H1 (cell line): ENCODE data around the gene PPFIA2. TPM values are rescaled to one million over a fixed set of nuclear protein-coding genes. Genes with fewer than 3 reads are reported as not detected.

Source experiments
- CTCF ChIA-PET: fragments of 300-600 bp; sonication (Branson Sonifier 250); formaldehyde crosslinking; loops from one replicate; lab custom pipeline; 2021; ENCODE audit not compliant: partially characterized antibody; lab: Charles Lee
- POLR2A ChIA-PET: fragments of 300-600 bp; sonication (Branson Sonifier 250); formaldehyde crosslinking; loops from one replicate; lab custom pipeline; 2021; ENCODE audit warnings: inconsistent platforms; ENCODE audit not compliant: partially characterized antibody; lab: Charles Lee
- DNase-seq, 2 experiments: peaks; one replicate each; pipeline versions ENCODE4 v3.0.0 to v3.0.0-alpha.2; 2010 to 2022; ENCODE audit warnings: low spot score in 2 of 2, low read depth in 1 of 2, mixed read lengths in 1 of 2
- FAIRE-seq: peaks from 2 replicates; lab custom pipeline; 2011; peaks lifted over from hg19 to GRCh38; lab: Jason Lieb, UNC
- H2AFZ ChIP-seq: 2 replicates; pipeline ENCODE4 v1.8.1; 2012; ENCODE audit warnings: low read length, inconsistent platforms
- H2AK5ac ChIP-seq: 2 replicates; pipeline ENCODE4 v1.6.1; 2013; ENCODE audit warnings: low read depth, low read length
- H2BK120ac ChIP-seq: replicated peaks from 2 replicates; pipeline ENCODE3; 2013; ENCODE audit warnings: low read depth, low read length, inconsistent platforms
- H2BK12ac ChIP-seq: 2 replicates; pipeline ENCODE4 v1.6.1; 2013; ENCODE audit warnings: low read depth, low read length
- H2BK15ac ChIP-seq: 2 replicates; pipeline ENCODE4 v1.6.1; 2013; ENCODE audit warnings: low read length
- H2BK20ac ChIP-seq: 2 replicates; pipeline ENCODE4 v1.6.1; 2013; ENCODE audit warnings: low read length
- H2BK5ac ChIP-seq: 2 replicates; pipeline ENCODE4 v1.6.1; 2013; ENCODE audit warnings: low read depth, low read length
- H3K14ac ChIP-seq: 2 replicates; pipeline ENCODE4 v1.6.1; 2013; ENCODE audit warnings: inconsistent platforms; ENCODE audit not compliant: insufficient read length
- H3K18ac ChIP-seq: 2 replicates; pipeline ENCODE4 v1.6.1; 2013; ENCODE audit warnings: low read length; ENCODE audit errors: extremely low read depth
- H3K23ac ChIP-seq: 2 replicates; pipeline ENCODE4 v1.6.1; 2013; ENCODE audit warnings: inconsistent platforms; ENCODE audit not compliant: insufficient read length
- H3K23me2 ChIP-seq: 2 replicates; pipeline ENCODE4 v1.6.1; 2013; ENCODE audit warnings: low read depth, low read length
- H3K27ac ChIP-seq: 2 replicates; pipeline ENCODE4 v1.6.1; 2011; ENCODE audit warnings: low read depth, low read length, inconsistent platforms
- H3K27me3 ChIP-seq, 4 experiments: replicated peaks in 1 of 4; 1 replicate in 1 of 4; 2 replicates in 3 of 4; pipeline versions ENCODE4 v1.6.1 to v1.8.1; 2011 to 2013; ENCODE audit warnings: low read length in 3 of 4, mild to moderate bottlenecking in 3 of 4, inconsistent platforms in 2 of 4, mixed read lengths in 2 of 4, moderate library complexity in 1 of 4; ENCODE audit not compliant: control insufficient read depth in 3 of 4, insufficient read depth in 3 of 4; ENCODE audit errors: extremely low read depth in 1 of 4
- H3K36me3 ChIP-seq, 4 experiments: 2 replicates each; pipeline versions ENCODE4 v1.6.1 to v1.8.1; 2011 to 2013; ENCODE audit warnings: mild to moderate bottlenecking in 4 of 4, low read length in 3 of 4, moderate library complexity in 2 of 4, control low read depth in 1 of 4, inconsistent platforms in 1 of 4; ENCODE audit not compliant: insufficient read depth in 4 of 4, control insufficient read depth in 2 of 4
- H3K4ac ChIP-seq: replicated peaks from 2 replicates; pipeline ENCODE3; 2013; ENCODE audit warnings: low read length, low read depth, mixed read lengths, inconsistent platforms; ENCODE audit not compliant: insufficient read length
- H3K4me1 ChIP-seq, 4 experiments: replicated peaks in 1 of 4; 1 replicate in 1 of 4; 2 replicates in 3 of 4; pipeline versions ENCODE4 v1.6.1 to v1.8.1; 2011 to 2013; ENCODE audit warnings: low read length in 3 of 4, inconsistent platforms in 2 of 4, mixed read lengths in 1 of 4; ENCODE audit not compliant: insufficient read depth in 4 of 4, control insufficient read depth in 3 of 4
- H3K4me2 ChIP-seq, 2 experiments: 2 replicates each; pipeline versions ENCODE4 v1.6.1 to v1.8.1; 2011 to 2013; ENCODE audit warnings: low read depth in 2 of 2, low read length in 2 of 2, control low read depth in 1 of 2, inconsistent platforms in 1 of 2, mild to moderate bottlenecking in 1 of 2; ENCODE audit not compliant: insufficient read depth in 1 of 2
- H3K4me3 ChIP-seq, 4 experiments: fragments of 200-600, 300-600 bp in 1 of 4; sonication (generic), shearing (Covaris generic), sonication (Bioruptor Twin) in 1 of 4; 2 replicates each; pipeline versions ENCODE4 v1.5.1 to v1.8.1; 2011 to 2016; ENCODE audit warnings: low read length in 4 of 4, low read depth in 3 of 4, control low read depth in 2 of 4, inconsistent platforms in 2 of 4, mild to moderate bottlenecking in 2 of 4, mixed read lengths in 1 of 4, moderate library complexity in 1 of 4; ENCODE audit not compliant: insufficient read depth in 2 of 4; ENCODE audit errors: extremely low read depth in 1 of 4
- H3K56ac ChIP-seq: replicated peaks from 2 replicates; pipeline ENCODE3; 2013; ENCODE audit warnings: low read depth, mild to moderate bottlenecking, mixed read lengths, low read length, inconsistent platforms; ENCODE audit not compliant: insufficient read length
- H3K79me1 ChIP-seq: 2 replicates; pipeline ENCODE4 v1.6.1; 2013; ENCODE audit warnings: low read depth, low read length, control low read depth
- H3K79me2 ChIP-seq, 2 experiments: 2 replicates each; pipeline versions ENCODE4 v1.6.1 to v1.8.1; 2012 to 2013; ENCODE audit warnings: low read length in 2 of 2, mild to moderate bottlenecking in 2 of 2, inconsistent platforms in 1 of 2; ENCODE audit not compliant: insufficient read depth in 2 of 2, control insufficient read depth in 1 of 2
- H3K9ac ChIP-seq, 4 experiments: replicated peaks in 1 of 4; 1 replicate in 1 of 4; 2 replicates in 3 of 4; pipeline versions ENCODE4 v1.6.1 to v1.8.1; 2011 to 2013; ENCODE audit warnings: low read depth in 3 of 4, low read length in 3 of 4, control low read depth in 2 of 4, mild to moderate bottlenecking in 2 of 4, moderate library complexity in 2 of 4, inconsistent platforms in 1 of 4; ENCODE audit errors: extremely low read depth in 1 of 4
- H3K9me3 ChIP-seq, 2 experiments: 2 replicates each; pipeline versions ENCODE4 v1.6.1 to v1.8.1; 2012 to 2013; ENCODE audit warnings: mild to moderate bottlenecking in 2 of 2, moderate library complexity in 2 of 2, control low read depth in 1 of 2, inconsistent platforms in 1 of 2, low read depth in 1 of 2, low read length in 1 of 2, mixed read lengths in 1 of 2; ENCODE audit not compliant: insufficient read depth in 2 of 2
- H4K20me1 ChIP-seq, 2 experiments: replicated peaks in 1 of 2; 2 replicates each; pipeline versions ENCODE3 to v1.8.1; 2011 to 2013; ENCODE audit warnings: inconsistent platforms in 2 of 2, low read length in 2 of 2, mild to moderate bottlenecking in 1 of 2; ENCODE audit not compliant: insufficient read depth in 2 of 2, control insufficient read depth in 1 of 2
- H4K5ac ChIP-seq: 2 replicates; pipeline ENCODE4 v1.6.1; 2013; ENCODE audit warnings: low read length, low read depth, mixed read lengths, inconsistent platforms; ENCODE audit not compliant: insufficient read length
- H4K8ac ChIP-seq: 2 replicates; pipeline ENCODE4 v1.8.0; 2013; ENCODE audit warnings: mild to moderate bottlenecking, moderate library complexity, low read length, inconsistent platforms; ENCODE audit not compliant: insufficient read depth; ENCODE audit errors: extremely low read depth
- H4K91ac ChIP-seq: replicated peaks from 2 replicates; pipeline ENCODE3; 2013; ENCODE audit warnings: low read length, mixed read lengths, inconsistent platforms; ENCODE audit not compliant: insufficient read length
- CHD2 ChIP-seq: IDR thresholded peaks from 2 replicates; pipeline ENCODE4 v1.6.1; 2012; ENCODE audit warnings: low read length, improper control_type of control experiment
- EP300 ChIP-seq, 2 experiments: IDR thresholded peaks; 1 replicate in 1 of 2; 2 replicates in 1 of 2; pipeline ENCODE4 v1.6.1; 2011 to 2012; ENCODE audit warnings: low read depth in 2 of 2, low read length in 2 of 2, mild to moderate bottlenecking in 2 of 2, borderline replicate concordance in 1 of 2, inconsistent platforms in 1 of 2, moderate library complexity in 1 of 2
- SUZ12 ChIP-seq: fragments of 200-600 bp; sonication (generic); IDR thresholded peaks from 2 replicates; pipeline ENCODE4 v1.6.1; 2012; ENCODE audit warnings: mild to moderate bottlenecking, inconsistent platforms, low read length, moderate library complexity, mixed read lengths
- WGBS, 2 experiments: shearing (Covaris generic) in 1 of 2; methylation state at CpG; one replicate each; pipeline versions ENCODE4 v1.1.6 to v1.1.7; 2013 to 2015; ENCODE audit warnings: low lambda C conversion rate in 2 of 2, mixed read lengths in 2 of 2, inconsistent platforms in 1 of 2, low coverage in 1 of 2, missing lambda C conversion rate in 1 of 2; ENCODE audit not compliant: insufficient replicate concordance in 2 of 2, insufficient coverage in 1 of 2, insufficient read length in 1 of 2; ENCODE audit errors: extremely low coverage in 1 of 2, missing lambda C conversion rate in 1 of 2; 5-methylcytosine and 5-hydroxymethylcytosine counted together
- polyA plus RNA-seq, 7 experiments: library from polyadenylated mRNA; depleted of rRNA in 3 of 7; stranded (reverse) in 5 of 7; unstranded in 2 of 7; fragments of >200 nt in 5 of 7; fragments of 200-250 nt in 2 of 7; gene quantifications; 1 replicate in 5 of 7; 2 replicates in 1 of 7; 4 replicates in 1 of 7; pipeline versions ENCODE4 v1.2.1 to v1.2.3, GENCODE V29; 2011 to 2013; ENCODE audit warnings: missing spikeins in 2 of 7, mixed read lengths in 2 of 7
- total RNA-seq: library from RNA; stranded (reverse); fragmentation: NEBNext Ultra II Directional; extraction: Animal tissue kit (Norgen Biotek cat#: 25700); gene quantifications from 2 replicates; pipeline ENCODE4 v1.2.1, GENCODE V29; 2021

The PPFIA2 gene
- total and polyA plus RNA-seq, 2 of the 8 experiments (the other 6 are each of a cell fraction or from before 2014, with no cell fraction given): 1.2 to 1.8 TPM

GRCh38 chr12:81668475-81668874 lies 90.7 kb downstream of the PPFIA2 start:
- Histone ChIP-seq H3K27me3 (no peaks in the 10 kb centered on the region), H3K36me3 (no peaks in the 10 kb centered on the region), H3K27ac (no peak overlapping the region), H4K5ac (no peak overlapping the region), H2BK20ac (no peak overlapping the region), H3K9me3 (no peaks in the 10 kb centered on the region), H3K23ac (no peak overlapping the region), H4K8ac (no peak overlapping the region), H2BK12ac (no peak overlapping the region), H3K23me2 (no peaks in the 10 kb centered on the region), H4K20me1 (no peaks in the 10 kb centered on the region), H2BK5ac (no peak overlapping the region), H2AK5ac (no peak overlapping the region), H3K56ac (no peak overlapping the region), H3K9ac (no peak overlapping the region), H3K14ac (no peak overlapping the region), H4K91ac (no peak overlapping the region), H3K18ac (no peak overlapping the region), H3K4ac (no peak overlapping the region), H2BK120ac (no peak overlapping the region), H3K4me3 (no peak overlapping the region), H3K4me1 (no peaks in the 10 kb centered on the region), H3K79me1 (no peaks in the 10 kb centered on the region), H2BK15ac (no peak overlapping the region), H3K79me2 (no peaks in the 10 kb centered on the region), H3K4me2 (no peak overlapping the region), H2AFZ (no peak overlapping the region)
- POLR2A ChIA-PET: no interaction called here
- DNase-seq: no peak
- FAIRE-seq: no peak
- no peak for TF ChIP-seq EP300 (IDR thresholded peaks at IDR 0.05; ENCODE audit: borderline replicate concordance in 1 of 2, low read depth in 2 of 2, low read length in 2 of 2)
- TF ChIP-seq CHD2: no peak
- TF ChIP-seq SUZ12: no peak
- 88% methylated on average over 1 of the region's 1 CpG; no CpG with 5 or more reads in 1 of the 2 experiments for WGBS, 2 experiments
- CTCF ChIA-PET: no interaction called here
